ENCODE measurements around the gene USP17L18.
"Not testable (repeated sequence)": the region's sequence is repeated elsewhere in the genome, so short reads cannot be mapped to it uniquely, and the experiment has no call there.

The USP17L18 gene, protein sequence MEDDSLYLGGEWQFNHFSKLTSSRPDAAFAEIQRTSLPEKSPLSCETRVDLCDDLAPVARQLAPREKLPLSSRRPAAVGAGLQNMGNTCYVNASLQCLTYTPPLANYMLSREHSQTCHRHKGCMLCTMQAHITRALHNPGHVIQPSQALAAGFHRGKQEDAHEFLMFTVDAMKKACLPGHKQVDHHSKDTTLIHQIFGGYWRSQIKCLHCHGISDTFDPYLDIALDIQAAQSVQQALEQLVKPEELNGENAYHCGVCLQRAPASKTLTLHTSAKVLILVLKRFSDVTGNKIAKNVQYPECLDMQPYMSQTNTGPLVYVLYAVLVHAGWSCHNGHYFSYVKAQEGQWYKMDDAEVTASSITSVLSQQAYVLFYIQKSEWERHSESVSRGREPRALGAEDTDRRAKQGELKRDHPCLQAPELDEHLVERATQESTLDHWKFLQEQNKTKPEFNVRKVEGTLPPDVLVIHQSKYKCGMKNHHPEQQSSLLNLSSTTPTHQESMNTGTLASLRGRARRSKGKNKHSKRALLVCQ

DNA sequence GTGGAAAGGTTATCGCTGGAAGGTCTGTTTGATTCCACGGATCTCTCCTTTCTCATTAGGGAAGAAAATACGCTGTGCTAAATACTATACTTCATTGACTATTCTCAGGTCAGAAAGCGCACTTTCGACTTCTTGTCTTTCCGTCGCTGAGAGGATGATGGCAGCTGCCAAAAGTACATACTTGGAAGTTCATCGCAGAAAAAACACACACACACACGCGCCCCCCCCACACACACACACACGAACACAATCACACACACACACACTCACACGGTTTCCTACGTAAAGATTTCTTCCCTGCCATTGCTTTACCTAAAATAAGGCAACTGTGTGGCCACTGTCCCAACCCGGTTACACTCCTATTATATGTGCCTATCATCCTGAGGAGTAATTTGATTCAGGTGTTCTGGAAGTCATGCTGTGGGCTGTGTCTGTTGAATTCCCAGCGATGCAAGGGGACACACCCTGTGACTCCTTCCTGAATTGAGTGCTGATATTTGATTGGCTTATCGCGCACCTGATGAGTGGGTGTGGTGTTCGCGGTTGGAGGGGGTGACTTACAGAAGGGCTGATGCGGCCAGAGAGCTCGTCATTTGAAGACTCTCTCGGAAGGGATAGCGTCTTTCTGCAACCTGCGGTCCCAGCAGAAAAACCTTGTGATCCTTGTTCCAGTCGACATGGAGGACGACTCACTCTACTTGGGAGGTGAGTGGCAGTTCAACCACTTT, at the start of gene USP17L18:
Gene USP17L18 (plus strand): TSS at position 678 of the 728 bp plus-strand sequence. CDS start 0 bp downstream, at position 678.
- not testable (repeated sequence) for DNase-seq

DNA sequence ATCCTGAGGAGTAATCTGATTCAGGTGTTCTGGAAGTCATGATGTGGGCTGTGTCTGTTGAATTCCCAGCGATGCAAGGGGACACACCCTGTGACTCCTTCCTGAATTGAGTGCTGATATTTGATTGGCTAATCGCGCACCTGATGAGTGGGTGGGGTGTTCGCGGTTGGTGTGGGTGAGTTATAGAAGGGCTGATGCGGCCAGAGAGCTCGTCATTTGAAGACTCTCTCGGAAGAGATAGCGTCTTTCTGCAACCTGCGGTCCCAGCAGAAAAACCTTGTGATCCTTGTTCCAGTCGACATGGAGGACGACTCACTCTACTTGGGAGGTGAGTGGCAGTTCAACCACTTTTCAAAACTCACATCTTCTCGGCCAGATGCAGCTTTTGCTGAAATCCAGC, 38.1 kb upstream of the USP17L18 start, which contains the start of gene USP17L10:
Gene USP17L10 (plus strand): TSS at position 301 of the 400 bp plus-strand sequence. CDS start 0 bp downstream, at position 301.
- not testable (repeated sequence) for DNase-seq

DNA sequence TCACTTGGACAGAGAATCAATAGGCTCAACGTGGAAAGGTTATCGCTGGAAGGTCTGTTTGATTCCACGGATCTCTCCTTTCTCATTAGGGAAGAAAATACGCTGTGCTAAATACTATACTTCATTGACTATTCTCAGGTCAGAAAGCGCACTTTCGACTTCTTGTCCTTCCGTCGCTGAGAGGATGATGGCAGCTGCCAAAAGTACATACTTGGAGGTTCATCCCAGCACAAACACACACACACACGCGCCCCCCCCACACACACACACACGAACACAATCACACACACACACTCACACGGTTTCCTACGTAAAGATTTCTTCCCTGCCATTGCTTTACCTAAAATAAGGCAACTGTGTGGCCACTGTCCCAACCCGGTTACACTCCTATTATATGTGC, 33.7 kb upstream of the USP17L18 start:
- not testable (repeated sequence) for DNase-seq

- DNase-seq, result not testable (repeated sequence)
Observed at GRCh38 chr4:9215105-9215504, 33.3 kb upstream of the USP17L18 start, which contains the start of gene USP17L11. Gene USP17L11, plus strand, starts transcription at chr4:9215405. Its CDS starts 0 bp downstream, at chr4:9215405.

DNA sequence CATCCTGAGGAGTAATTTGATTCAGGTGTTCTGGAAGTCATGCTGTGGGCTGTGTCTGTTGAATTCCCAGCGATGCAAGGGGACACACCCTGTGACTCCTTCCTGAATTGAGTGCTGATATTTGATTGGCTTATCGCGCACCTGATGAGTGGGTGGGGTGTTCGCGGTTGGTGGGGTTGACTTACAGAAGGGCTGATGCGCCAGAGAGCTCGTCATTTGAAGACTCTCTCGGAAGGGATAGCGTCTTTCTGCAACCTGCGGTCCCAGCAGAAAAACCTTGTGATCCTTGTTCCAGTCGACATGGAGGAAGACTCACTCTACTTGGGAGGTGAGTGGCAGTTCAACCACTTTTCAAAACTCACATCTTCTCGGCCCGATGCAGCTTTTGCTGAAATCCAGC, 28.6 kb upstream of the USP17L18 start, which contains the start of gene USP17L12:
Gene USP17L12 (plus strand): TSS at position 301 of the 400 bp plus-strand sequence. CDS start 0 bp downstream, at position 301.
- not testable (repeated sequence) for DNase-seq

- not testable (repeated sequence) for DNase-seq
Observed at GRCh38 chr4:9224596-9224995, 23.8 kb upstream of the USP17L18 start, which contains the start of gene USP17L13. Gene USP17L13, plus strand, starts transcription at chr4:9224896. Its CDS starts 0 bp downstream, at chr4:9224896.

DNA sequence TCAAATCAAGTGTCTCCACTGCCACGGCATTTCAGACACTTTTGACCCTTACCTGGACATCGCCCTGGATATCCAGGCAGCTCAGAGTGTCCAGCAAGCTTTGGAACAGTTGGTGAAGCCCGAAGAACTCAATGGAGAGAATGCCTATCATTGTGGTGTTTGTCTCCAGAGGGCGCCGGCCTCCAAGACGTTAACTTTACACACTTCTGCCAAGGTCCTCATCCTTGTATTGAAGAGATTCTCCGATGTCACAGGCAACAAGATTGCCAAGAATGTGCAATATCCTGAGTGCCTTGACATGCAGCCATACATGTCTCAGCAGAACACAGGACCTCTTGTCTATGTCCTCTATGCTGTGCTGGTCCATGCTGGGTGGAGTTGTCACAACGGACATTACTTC, 18.2 kb upstream of the USP17L18 start:
- DNase-seq, result not testable (repeated sequence)

DNA sequence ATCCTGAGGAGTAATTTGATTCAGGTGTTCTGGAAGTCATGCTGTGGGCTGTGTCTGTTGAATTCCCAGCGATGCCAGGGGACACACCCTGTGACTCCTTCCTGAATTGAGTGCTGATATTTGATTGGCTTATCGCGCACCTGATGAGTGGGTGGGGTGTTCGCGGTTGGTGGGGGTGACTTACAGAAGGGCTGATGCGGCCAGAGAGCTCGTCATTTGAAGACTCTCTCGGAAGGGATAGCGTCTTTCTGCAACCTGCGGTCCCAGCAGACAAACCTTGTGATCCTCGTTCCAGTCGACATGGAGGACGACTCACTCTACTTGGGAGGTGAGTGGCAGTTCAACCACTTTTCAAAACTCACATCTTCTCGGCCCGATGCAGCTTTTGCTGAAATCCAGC, 14.3 kb upstream of the USP17L18 start, which contains the start of gene USP17L15:
Gene USP17L15 (plus strand): TSS at position 301 of the 400 bp plus-strand sequence. CDS start 0 bp downstream, at position 301.
- DNase-seq, result not testable (repeated sequence)

DNA sequence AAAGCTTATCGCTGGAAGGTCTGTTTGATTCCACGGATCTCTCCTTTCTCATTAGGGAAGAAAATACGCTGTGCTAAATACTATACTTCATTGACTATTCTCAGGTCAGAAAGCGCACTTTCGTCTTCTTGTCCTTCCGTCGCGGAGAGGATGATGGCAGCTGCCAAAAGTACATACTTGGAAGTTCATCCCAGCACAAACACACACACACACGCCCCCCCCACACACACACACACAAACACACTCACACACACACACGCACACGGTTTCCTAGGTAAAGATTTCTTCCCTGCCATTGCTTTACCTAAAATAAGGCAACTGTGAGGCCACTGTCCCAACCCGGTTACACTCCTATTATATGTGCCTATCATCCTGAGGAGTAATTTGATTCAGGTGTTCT, 10.0 kb upstream of the USP17L18 start:
- not testable (repeated sequence) for DNase-seq

GRCh38 chr4:9243579-9243978, 4.9 kb upstream of the USP17L18 start, which contains the start of gene USP17L17:
Gene USP17L17, plus strand, starts transcription at chr4:9243879. Its CDS starts 0 bp downstream, at chr4:9243879.
- not testable (repeated sequence) for DNase-seq

DNA sequence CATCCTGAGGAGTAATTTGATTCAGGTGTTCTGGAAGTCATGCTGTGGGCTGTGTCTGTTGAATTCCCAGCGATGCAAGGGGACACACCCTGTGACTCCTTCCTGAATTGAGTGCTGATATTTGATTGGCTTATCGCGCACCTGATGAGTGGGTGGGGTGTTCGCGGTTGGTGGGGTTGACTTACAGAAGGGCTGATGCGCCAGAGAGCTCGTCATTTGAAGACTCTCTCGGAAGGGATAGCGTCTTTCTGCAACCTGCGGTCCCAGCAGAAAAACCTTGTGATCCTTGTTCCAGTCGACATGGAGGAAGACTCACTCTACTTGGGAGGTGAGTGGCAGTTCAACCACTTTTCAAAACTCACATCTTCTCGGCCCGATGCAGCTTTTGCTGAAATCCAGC, 4.6 kb downstream of the USP17L18 start, which contains the start of gene USP17L19:
Gene USP17L19 (plus strand): TSS at position 301 of the 400 bp plus-strand sequence. CDS start 0 bp downstream, at position 301.
- not testable (repeated sequence) for DNase-seq

DNA sequence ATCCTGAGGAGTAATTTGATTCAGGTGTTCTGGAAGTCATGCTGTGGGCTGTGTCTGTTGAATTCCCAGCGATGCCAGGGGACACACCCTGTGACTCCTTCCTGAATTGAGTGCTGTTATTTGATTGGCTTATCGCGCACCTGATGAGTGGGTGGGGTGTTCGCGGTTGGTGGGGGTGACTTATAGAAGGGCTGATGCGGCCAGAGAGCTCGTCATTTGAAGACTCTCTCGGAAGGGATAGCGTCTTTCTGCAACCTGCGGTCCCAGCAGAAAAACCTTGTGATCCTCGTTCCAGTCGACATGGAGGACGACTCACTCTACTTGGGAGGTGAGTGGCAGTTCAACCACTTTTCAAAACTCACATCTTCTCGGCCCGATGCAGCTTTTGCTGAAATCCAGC, 9.4 kb downstream of the USP17L18 start, which contains the start of gene USP17L20:
Gene USP17L20 (plus strand): TSS at position 301 of the 400 bp plus-strand sequence. CDS start 0 bp downstream, at position 301.
- DNase-seq, result not testable (repeated sequence)

DNA sequence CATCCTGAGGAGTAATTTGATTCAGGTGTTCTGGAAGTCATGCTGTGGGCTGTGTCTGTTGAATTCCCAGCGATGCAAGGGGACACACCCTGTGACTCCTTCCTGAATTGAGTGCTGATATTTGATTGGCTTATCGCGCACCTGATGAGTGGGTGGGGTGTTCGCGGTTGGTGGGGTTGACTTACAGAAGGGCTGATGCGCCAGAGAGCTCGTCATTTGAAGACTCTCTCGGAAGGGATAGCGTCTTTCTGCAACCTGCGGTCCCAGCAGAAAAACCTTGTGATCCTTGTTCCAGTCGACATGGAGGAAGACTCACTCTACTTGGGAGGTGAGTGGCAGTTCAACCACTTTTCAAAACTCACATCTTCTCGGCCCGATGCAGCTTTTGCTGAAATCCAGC, 14.1 kb downstream of the USP17L18 start, which contains the start of gene USP17L21:
Gene USP17L21 (plus strand): TSS at position 301 of the 400 bp plus-strand sequence. CDS start 0 bp downstream, at position 301.
- DNase-seq, result not testable (repeated sequence)

DNA sequence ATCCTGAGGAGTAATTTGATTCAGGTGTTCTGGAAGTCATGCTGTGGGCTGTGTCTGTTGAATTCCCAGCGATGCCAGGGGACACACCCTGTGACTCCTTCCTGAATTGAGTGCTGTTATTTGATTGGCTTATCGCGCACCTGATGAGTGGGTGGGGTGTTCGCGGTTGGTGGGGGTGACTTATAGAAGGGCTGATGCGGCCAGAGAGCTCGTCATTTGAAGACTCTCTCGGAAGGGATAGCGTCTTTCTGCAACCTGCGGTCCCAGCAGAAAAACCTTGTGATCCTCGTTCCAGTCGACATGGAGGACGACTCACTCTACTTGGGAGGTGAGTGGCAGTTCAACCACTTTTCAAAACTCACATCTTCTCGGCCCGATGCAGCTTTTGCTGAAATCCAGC, 18.9 kb downstream of the USP17L18 start, which contains the start of gene USP17L22:
Gene USP17L22 (plus strand): TSS at position 301 of the 400 bp plus-strand sequence. CDS start 0 bp downstream, at position 301.
- not testable (repeated sequence) for DNase-seq

GRCh38 chr4:9271719-9272118, 23.3 kb downstream of the USP17L18 start:
- DNase-seq, result not testable (repeated sequence)
